Skeletal muscle tissue (tissue), 4 donors: ENCODE results near the gene PKLR. TPM values are rescaled to one million over a fixed set of nuclear protein-coding genes. Genes with fewer than 3 reads are reported as not detected.

Experiments
- H3K27ac ChIP-seq: one replicate; pipeline ENCODE4 v1.7.0; 2013; ENCODE audit warnings: mild to moderate bottlenecking, low read depth, low read length, inconsistent platforms
- H3K27me3 ChIP-seq, 3 donors: one replicate each; pipeline ENCODE4 v1.7.0; 2013; ENCODE audit warnings: low read length in 3 of 3; ENCODE audit not compliant: control insufficient read depth in 3 of 3, insufficient read depth in 3 of 3
- H3K36me3 ChIP-seq, 3 donors: one replicate each; pipeline ENCODE4 v1.7.0; 2013; ENCODE audit warnings: low read length in 3 of 3; ENCODE audit not compliant: control insufficient read depth in 3 of 3, insufficient read depth in 3 of 3
- H3K4me1 ChIP-seq, 3 donors: one replicate each; pipeline ENCODE4 v1.7.0; 2013; ENCODE audit warnings: low read length in 3 of 3, mild to moderate bottlenecking in 3 of 3; ENCODE audit not compliant: control insufficient read depth in 3 of 3, insufficient read depth in 3 of 3
- H3K4me3 ChIP-seq, 3 donors: one replicate each; pipeline ENCODE4 v1.7.0; 2013; ENCODE audit warnings: low read length in 3 of 3
- H3K9ac ChIP-seq, 3 donors: one replicate each; pipeline ENCODE4 v1.7.0; 2013; ENCODE audit warnings: low read length in 3 of 3, mild to moderate bottlenecking in 3 of 3, moderate library complexity in 2 of 3, low read depth in 1 of 3
- H3K9me3 ChIP-seq, 3 donors: one replicate each; pipeline ENCODE4 v1.7.0; 2013; ENCODE audit warnings: low read length in 3 of 3; ENCODE audit not compliant: control insufficient read depth in 3 of 3
- total RNA-seq: library from RNA; depleted of rRNA; stranded (reverse); fragments of >200 nt; gene quantifications from one replicate; pipeline ENCODE4 v1.2.3, GENCODE V29; 2014
- donor health status: Osteomylitis.

Gene PKLR
- total RNA-seq, 1 donor from 2014 or later, result not detected

DNA sequence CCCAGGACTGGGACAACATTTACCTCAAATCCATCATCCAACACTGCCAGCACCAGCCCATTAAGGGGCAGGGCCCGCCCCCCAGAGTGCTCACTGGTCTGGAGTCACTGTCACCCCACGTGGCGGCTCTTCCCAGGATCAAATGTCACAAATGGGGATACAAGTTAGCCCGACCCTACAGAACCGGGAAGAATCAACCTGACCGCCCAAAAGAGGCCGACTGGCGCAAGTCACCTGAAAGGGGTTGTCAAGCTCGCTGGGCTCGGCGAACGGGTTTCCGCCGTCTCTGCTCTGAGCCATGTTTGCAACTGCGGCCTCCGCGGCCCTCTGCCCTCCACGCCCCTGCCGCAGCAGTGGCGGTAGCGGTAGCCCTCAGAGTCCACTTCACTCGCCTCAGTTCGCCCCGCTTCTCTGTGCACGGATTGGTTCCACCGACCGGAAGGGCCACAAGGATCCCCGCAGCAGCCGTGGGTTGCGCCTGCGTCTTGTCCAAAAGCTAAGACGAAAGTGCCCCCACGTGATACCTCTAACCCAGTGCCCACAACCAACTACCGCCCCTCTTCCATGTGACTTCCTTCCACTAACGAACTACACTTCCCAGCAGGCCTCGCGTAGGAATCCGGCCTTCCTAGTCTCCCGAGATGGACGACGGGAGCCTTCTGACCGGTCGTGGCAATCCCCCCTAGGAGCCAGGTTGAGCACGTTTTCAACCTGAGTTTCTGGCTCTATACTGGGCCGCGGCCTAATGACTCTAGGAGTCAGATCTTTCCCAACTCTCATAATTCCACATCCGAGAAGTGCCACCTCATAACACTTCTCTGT is 39.2 kb downstream of the PKLR start, which contains the start of gene SCAMP3:
TSS of gene SCAMP3 (minus strand) at position 509 of the 822 bp plus-strand sequence. CDS start at position 300, 209 bp downstream.
- H3K27ac ChIP-seq, result peak within 1 kb of the TSS; percentile 86
- H3K9me3 ChIP-seq, result no peaks in the 10 kb centered on the region
- H3K27me3 ChIP-seq, result no peaks in the 10 kb centered on the region
- peak within 1 kb of the TSS; percentile 96 to 99 (median 98) for H3K4me3 ChIP-seq
- peak within 1 kb of the TSS; percentile 94 to 99 (median 97) for H3K9ac ChIP-seq
- H3K36me3 ChIP-seq, result peaks cover 53 to 59% (median 58%) of the 10 kb centered on the region in 3 donors
- H3K4me1 ChIP-seq, result peaks cover 20 to 34% (median 21%) of the 10 kb centered on the region in 3 donors

DNA sequence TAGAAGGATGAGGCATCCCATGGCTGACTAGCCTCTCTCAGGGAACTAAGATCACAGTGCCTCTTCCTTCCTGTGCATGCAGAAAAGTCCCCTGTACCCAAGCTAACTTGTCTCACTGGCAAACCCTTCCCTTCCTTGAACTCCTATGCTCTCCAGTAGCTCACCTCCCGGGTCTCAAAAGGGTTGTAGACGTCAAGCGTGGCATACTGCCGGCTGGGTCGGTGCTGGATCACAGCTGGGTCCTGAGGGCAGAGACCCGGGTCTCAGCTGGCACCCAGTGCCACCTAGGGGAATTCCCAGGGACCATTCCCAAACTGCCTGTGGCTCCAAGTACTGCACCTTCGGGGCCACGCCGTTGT is 39.8 kb downstream of the PKLR start:
- Histone ChIP-seq H3K27me3 (no peaks in the 10 kb centered on the region), H3K9me3 (no peaks in the 10 kb centered on the region), H3K4me3 (peak overlapping the region; percentile 96 to 99 (median 98)), H3K4me1 (peaks cover 19 to 31% (median 22%) of the 10 kb centered on the region in 3 donors), H3K27ac (peak overlapping the region; percentile 86), H3K9ac (peak overlapping the region; percentile 94 to 99 (median 97)), H3K36me3 (peaks cover 52 to 59% (median 58%) of the 10 kb centered on the region in 3 donors)

DNA sequence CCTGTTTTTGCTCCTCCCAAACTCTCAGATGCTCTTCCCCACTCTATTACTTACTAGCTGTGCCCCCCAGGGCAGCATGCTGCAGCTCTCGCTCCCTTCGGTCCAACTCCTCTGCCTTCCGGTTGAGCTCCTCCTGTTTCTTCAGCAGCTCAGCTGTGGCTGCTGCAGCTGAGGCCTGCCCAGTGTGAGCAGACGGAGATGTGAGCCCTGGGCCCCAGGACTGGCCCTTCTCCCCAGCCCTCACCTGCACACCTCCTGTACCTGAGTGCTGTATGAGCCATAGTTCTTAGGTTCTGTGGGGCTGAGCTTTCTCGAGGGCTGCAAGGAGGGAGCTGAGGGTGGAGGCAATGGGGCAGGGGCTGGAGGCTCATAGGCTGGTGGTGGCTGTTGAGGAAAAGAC is 41.0 kb downstream of the PKLR start:
- Histone ChIP-seq H3K27ac (no peak overlapping the region), H3K4me3 (no peak overlapping the region), H3K9ac (peak overlapping the region in 1 of 3 donors; percentile 25), H3K36me3 (peaks cover 47 to 54% (median 49%) of the 10 kb centered on the region in 3 donors), H3K9me3 (no peaks in the 10 kb centered on the region), H3K4me1 (peaks cover 25 to 39% (median 33%) of the 10 kb centered on the region in 3 donors), H3K27me3 (no peaks in the 10 kb centered on the region)

DNA sequence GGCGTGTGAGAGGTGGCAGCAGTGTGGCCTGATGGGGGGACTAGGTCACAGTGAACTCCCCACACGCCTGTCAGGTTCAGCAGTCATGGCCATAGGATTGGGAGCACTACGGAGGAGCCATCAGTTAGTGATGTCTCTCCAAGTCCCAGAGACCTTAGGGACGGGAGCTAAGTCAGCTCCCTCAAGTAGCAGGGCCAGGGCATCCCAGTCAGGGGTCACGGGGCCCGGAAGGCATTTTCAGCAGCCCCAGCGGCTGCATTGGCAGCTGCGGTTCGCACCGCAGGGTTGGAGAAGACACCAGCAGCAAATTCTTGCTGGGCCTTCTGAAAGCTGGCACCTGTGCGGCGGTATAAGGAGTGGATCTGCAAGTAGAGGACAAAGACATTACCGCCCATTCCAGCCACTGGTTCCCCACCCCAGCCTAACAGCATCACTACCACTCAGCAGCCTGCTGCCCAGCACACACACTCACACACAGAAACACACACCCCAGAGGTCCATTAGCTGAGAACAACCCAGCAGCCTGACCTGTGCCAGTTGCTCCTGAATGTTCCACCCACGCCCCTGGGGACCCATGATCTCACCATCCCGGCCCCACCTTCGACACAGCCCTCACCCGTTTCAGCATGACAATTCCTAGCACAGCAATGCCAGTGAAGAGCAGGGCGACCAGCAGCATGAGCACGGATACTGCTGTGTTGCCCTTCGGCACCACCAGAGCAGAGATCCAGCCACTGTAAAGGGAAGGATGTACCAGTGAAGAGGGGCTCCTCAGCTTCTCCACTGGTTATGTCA is 45.0 kb downstream of the PKLR start:
- Histone ChIP-seq H3K9ac (peak overlapping the region; percentile 81 to 94 (median 90)), H3K27me3 (no peaks in the 10 kb centered on the region), H3K9me3 (no peaks in the 10 kb centered on the region), H3K4me1 (peaks cover 22 to 43% (median 34%) of the 10 kb centered on the region in 3 donors), H3K27ac (peak overlapping the region; percentile 81), H3K36me3 (peaks cover 24 to 33% (median 24%) of the 10 kb centered on the region in 3 donors), H3K4me3 (peak overlapping the region; percentile 85 to 89 (median 85))

DNA sequence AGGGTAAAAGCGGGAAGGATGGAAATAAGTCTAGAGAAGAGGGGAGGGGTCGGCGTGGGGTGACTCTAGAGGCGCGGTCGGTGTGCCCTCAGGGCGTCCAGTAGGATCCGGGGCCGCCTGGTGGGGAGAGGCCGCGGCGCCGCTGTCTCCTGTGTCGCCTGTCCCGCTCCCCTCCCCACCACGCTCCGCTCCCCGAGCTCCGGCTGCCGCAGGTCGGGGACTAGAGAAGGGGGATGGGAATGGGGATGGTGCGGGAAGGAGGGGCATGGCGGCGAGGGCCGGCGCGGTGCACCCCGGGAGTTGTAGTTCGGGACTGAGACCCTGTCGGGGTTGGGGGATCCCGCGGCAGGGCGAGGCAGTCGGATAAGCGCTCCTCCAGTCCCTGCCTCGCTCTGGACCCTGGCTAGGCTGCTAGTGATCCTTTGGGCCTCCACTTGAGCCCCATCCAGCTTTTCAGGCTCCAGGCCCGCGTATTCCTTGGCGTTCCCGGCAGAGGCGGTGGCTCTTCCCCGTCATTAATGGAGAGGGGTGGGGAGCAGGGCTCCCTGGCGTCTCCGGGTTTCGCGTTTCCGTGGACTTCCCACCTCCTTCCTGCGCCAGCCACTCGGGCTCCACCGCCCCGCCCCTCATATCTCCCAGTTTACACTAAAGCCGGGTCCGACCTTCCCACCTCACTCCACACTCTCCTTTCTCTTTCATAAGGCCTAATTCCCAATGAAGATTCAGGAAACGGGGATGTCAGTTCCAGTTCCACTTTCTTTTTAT is 45.8 kb downstream of the PKLR start, which contains the start of gene ENTREP3:
TSS of gene ENTREP3 (minus strand) at position 241 of the 765 bp plus-strand sequence. CDS start 606 bp downstream, outside the sequence.
- peaks cover 21 to 42% (median 35%) of the 10 kb centered on the region in 3 donors for H3K4me1 ChIP-seq
- H3K27me3 ChIP-seq, result no peaks in the 10 kb centered on the region
- H3K27ac ChIP-seq, result peak within 1 kb of the TSS; percentile 81
- H3K9me3 ChIP-seq, result no peaks in the 10 kb centered on the region
- peak within 1 kb of the TSS; percentile 81 to 94 (median 90) for H3K9ac ChIP-seq
- H3K4me3 ChIP-seq, result peak within 1 kb of the TSS; percentile 85 to 89 (median 85)
- H3K36me3 ChIP-seq, result peaks cover 21 to 31% (median 23%) of the 10 kb centered on the region in 3 donors

DNA sequence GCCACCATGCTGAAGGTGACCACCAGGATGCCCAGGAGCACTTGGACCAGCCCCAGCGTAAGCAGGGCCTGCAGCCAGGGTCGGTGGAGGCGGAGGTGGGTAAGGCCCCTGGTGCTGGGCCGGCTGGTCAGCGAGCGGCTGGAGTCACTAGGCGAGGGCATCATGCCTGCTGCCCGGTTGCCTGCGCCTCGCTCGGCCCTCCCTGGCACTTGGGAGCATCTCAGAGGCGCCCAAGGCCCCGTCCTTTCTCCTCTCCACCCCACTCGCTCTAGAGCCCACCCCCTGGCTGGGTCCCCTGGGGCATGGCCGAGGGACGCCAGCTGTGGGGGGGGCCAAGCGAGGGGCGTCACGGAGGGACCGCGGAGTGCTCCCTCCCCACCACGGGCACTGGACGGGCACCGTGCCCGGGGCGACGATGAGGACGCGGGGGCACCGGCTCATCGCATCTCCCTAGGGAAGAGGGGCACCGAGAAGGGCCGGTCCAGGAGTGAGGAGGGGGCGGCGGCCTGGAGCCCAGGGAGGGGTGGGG is 46.5 kb downstream of the PKLR start:
- Histone ChIP-seq H3K4me1 (peaks cover 21 to 40% (median 35%) of the 10 kb centered on the region in 3 donors), H3K27ac (peak overlapping the region; percentile 81), H3K36me3 (peaks cover 18 to 26% (median 19%) of the 10 kb centered on the region in 3 donors), H3K9ac (peak overlapping the region; percentile 81 to 94 (median 90)), H3K27me3 (no peaks in the 10 kb centered on the region), H3K4me3 (peak overlapping the region; percentile 85 to 89 (median 85)), H3K9me3 (no peaks in the 10 kb centered on the region)

DNA sequence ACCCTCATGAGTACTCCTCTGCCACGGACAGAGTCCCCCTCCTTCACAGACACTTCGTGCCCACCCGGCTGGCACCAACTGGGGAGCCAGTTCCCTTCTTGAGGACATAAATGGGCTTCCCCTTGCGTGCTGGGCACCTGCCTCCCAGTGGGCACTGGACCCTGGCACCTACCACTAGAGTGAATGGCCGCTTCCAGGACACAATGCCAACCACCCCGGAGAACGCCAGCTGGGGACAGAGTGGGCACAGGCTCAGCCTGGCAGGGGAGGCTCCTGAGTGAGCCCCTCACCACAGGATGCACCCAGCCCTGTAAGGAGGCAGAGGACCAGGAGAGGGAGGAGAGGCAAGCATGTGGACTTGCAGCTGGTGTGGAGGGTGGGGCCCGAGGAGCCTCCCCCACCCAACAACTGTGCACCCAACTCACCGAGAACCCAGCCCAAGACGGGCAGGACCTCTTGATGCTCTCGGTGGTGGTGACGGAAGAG is 47.0 kb downstream of the PKLR start:
- peak overlapping the region; percentile 78 to 89 (median 85) for H3K4me3 ChIP-seq
- H3K36me3 ChIP-seq, result peaks cover 17 to 26% (median 18%) of the 10 kb centered on the region in 3 donors
- no peaks in the 10 kb centered on the region for H3K27me3 ChIP-seq
- H3K4me1 ChIP-seq, result peaks cover 21 to 40% (median 35%) of the 10 kb centered on the region in 3 donors
- H3K9ac ChIP-seq, result peak overlapping the region; percentile 40 to 90 (median 81)
- H3K9me3 ChIP-seq, result no peaks in the 10 kb centered on the region
- H3K27ac ChIP-seq, result peak overlapping the region; percentile 81

DNA sequence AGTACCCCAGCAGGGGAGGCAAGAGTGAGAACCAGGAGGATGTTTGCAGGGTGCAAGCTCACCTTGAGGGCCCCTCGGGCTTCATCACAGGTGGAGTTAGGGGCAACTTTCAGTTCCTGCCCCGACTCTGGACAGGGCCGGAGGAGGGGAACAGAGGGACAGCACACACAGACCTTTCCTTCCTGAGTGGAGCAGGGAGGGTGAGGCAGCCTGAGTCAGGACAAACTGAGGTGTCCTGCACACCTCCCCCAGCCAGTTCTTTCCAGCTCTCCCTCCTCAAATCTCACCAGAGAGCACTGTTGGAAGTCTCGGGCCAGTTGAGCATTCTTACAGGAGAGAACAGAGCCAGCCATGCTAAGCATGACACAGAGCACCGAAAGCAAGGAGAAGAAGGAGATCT is 47.4 kb downstream of the PKLR start:
- Histone ChIP-seq H3K4me3 (peak overlapping the region; percentile 78 to 89 (median 85)), H3K9ac (peak overlapping the region; percentile 40 to 90 (median 81)), H3K27ac (peak overlapping the region; percentile 81), H3K4me1 (peaks cover 21 to 40% (median 35%) of the 10 kb centered on the region in 3 donors), H3K27me3 (no peaks in the 10 kb centered on the region), H3K36me3 (peaks cover 17 to 25% (median 17%) of the 10 kb centered on the region in 3 donors), H3K9me3 (no peaks in the 10 kb centered on the region)

DNA sequence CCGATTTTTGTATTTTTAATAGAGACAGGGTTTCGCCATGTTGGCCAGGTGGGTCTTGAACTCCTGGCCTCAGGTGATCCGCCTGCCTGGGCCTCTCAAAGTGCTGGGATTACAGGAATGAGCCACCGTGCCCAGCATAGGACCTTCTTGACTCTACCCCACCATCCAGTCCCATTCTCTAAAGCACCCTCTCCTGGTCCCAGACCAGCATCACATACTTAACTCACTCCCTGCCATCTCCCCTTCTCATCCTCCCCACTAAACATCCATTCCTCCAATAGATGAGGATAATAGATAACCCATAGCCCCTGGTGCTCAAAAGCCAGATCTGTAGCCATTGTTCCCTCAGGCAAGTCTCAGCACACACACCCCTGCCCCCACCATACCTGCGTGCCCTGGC is 48.0 kb downstream of the PKLR start:
- no peak overlapping the region for H3K9ac ChIP-seq
- no peak overlapping the region for H3K27ac ChIP-seq

More for the DNA sequence above, 48.0 kb downstream of the PKLR start:
- Histone ChIP-seq H3K9me3 (no peaks in the 10 kb centered on the region), H3K36me3 (peaks cover 14 to 24% (median 15%) of the 10 kb centered on the region in 3 donors), H3K27me3 (no peaks in the 10 kb centered on the region), H3K4me3 (peak overlapping the region in 2 of 3 donors; percentile 78 to 89), H3K4me1 (peaks cover 21 to 40% (median 35%) of the 10 kb centered on the region in 3 donors)
